Adrenal gland (tissue), 12 donors: Measurements from ENCODE around the gene KYNU. TPM values are rescaled to one million over a fixed set of nuclear protein-coding genes. Genes with fewer than 3 reads are reported as not detected.

Source experiments
- DNase-seq, 7 donors: peaks; one replicate each; pipeline ENCODE4 v3.0.0-alpha.2; 2019 to 2020
- H3K27ac ChIP-seq, 5 donors: fragments of 200-600 bp; sonication (generic) in 4 of 5; 1 replicate in 3 of 5; 2 replicates in 2 of 5; pipeline versions ENCODE4 v1.5.1 to v1.8.0; 2016 to 2020; ENCODE audit warnings: mild to moderate bottlenecking in 1 of 5
- H3K27me3 ChIP-seq: fragments of 200-600 bp; 2 replicates; pipeline ENCODE4 v1.8.0; 2021
- H3K36me3 ChIP-seq, 2 donors: fragments of 200-600 bp; replicated peaks in 1 of 2; 1 replicate in 1 of 2; 2 replicates in 1 of 2; pipeline versions ENCODE4 v1.5.1 to v1.8.0; 2018 to 2022
- H3K4me1 ChIP-seq, 2 donors: fragments of 200-600 bp; replicated peaks in 1 of 2; 1 replicate in 1 of 2; 2 replicates in 1 of 2; pipeline versions ENCODE4 v1.5.1 to v1.8.0; 2018 to 2021
- H3K4me3 ChIP-seq, 4 donors: fragments of 200-600 bp; sonication (generic) in 3 of 4; one replicate each; pipeline ENCODE4 v1.5.1; 2016 to 2018
- H3K9me3 ChIP-seq, 3 donors: fragments of 200-600 bp; sonication (generic) in 1 of 3; replicated peaks in 1 of 3; 1 replicate in 2 of 3; 2 replicates in 1 of 3; pipeline versions ENCODE4 v1.5.1 to v1.8.0; 2016 to 2021
- POLR2A ChIP-seq, 2 donors: fragments of 450-650 bp; IDR thresholded peaks; one replicate each; pipeline ENCODE4 v1.6.1; 2017; ENCODE audit warnings: antibody characterized with exemption in 2 of 2, mild to moderate bottlenecking in 2 of 2, moderate library complexity in 1 of 2
- WGBS, 4 donors: extraction: QIAGEN DNeasy Blood & Tissue Kit in 2 of 4; methylation state at CpG; one replicate each; pipeline versions ENCODE4 v1.1.5 to v1.1.7; 2013 to 2017; 5-methylcytosine and 5-hydroxymethylcytosine counted together
- intact Hi-C, 2 donors: fragments of 100-400 bp; cut with DNase I; formaldehyde crosslinking; loops; one replicate each; pipeline versions ENCODE4 v1.14.1 to v1.15.0; 2022 to 2023
- polyA plus RNA-seq, 3 donors: library from polyadenylated mRNA; stranded (reverse); fragments of 200-250 nt in 2 of 3; fragments of 350-450 nt in 1 of 3; fragmentation: Illumina TruSeq in 1 of 3; extraction: RNeasy Lipid Tissue Mini Kit (QIAGEN cat#74804) in 1 of 3; gene quantifications; one replicate each; pipeline ENCODE4 v1.2.3, GENCODE V29; 2013 to 2014
- total RNA-seq, 9 donors: library from RNA; depleted of rRNA in 4 of 9; stranded (reverse); fragments of >200 nt in 4 of 9; fragments of 120-200 nt in 1 of 9; fragmentation: NEBNext Ultra II Directional in 1 of 9; extraction: Animal tissue kit (Norgen Biotek cat#: 25700) in 1 of 9; gene quantifications; one replicate each; pipeline versions ENCODE4 v1.1.0 to v1.2.4, GENCODE V29; 2013 to 2023
- TF ChIP-seq, protein P1 (sequence below), 6 experiments: fragments of 450-650 bp in 4 of 6; fragments of 200-600 bp in 2 of 6; sonication (generic) in 1 of 6; IDR thresholded peaks; 1 replicate in 5 of 6; 2 replicates in 1 of 6; pipeline versions ENCODE4 v1.5.1 to v1.8.0; 2016 to 2021; ENCODE audit warnings: antibody characterized with exemption in 6 of 6, mild to moderate bottlenecking in 2 of 6, moderate library complexity in 1 of 6
- donor health status: healthy with polysubstance abuse.
- donor health status: Bipolar disorder and iron deficiency.
- donor health status: DM: yes; HTN: yes; CAD: no.
- donor health status: DM: no; HTN: no; CAD: no.
- donor health status: DM: no; HTN: no; CAD: no.
- donor health status: DM: yes; HTN: yes; CAD: no.

KYNU gene
- total and polyA plus RNA-seq, 12 donors, result 1.9 to 30.2 (median 9.2) TPM

DNA sequence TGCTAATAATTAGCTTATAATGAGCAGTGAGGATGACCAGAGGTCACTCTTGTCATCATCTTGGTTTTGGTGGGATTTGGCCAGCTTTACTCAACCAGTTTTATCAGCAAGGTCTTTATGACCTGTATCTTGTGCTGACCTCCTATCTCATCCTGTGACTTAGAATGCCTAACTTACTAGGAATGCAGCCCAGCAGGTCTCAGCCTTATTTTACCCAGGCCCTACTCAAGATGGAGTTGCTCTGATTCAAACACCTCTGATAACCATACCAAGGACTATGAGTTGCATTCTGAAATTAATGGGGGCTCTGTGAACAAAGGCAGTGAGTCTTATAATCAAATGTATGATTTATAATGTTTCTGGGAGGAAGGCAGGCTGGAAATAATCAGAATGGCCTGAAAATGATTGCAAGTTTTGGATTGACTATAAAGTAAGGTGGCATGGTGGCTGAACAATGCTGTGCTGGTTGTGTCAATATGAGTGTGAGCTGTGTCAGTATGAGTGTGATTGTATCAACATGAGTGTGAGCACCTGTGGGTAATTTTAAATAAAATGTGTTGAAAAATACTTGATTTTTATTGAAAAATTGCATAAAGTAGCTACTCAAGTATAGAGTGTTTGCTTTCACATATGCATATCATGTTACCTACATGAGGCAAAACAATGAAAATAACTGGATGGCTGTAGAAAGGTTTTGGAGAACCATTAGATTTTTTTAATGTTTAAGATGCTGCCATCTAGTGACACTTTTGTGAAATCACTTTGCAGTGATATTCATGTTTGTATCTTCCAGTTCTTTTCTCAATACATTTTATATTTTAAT is 103.0 kb downstream of the KYNU start:
- Histone ChIP-seq H3K27me3 (no peaks in the 10 kb centered on the region), H3K36me3 (no peaks in the 10 kb centered on the region), H3K4me3 (no peak overlapping the region), H3K9me3 (no peaks in the 10 kb centered on the region), H3K4me1 (no peaks in the 10 kb centered on the region), H3K27ac (no peak overlapping the region)
- no peak for DNase-seq
- no peak for TF ChIP-seq POLR2A (IDR thresholded peaks at IDR 0.05)
- TF ChIP-seq, protein P1, sequence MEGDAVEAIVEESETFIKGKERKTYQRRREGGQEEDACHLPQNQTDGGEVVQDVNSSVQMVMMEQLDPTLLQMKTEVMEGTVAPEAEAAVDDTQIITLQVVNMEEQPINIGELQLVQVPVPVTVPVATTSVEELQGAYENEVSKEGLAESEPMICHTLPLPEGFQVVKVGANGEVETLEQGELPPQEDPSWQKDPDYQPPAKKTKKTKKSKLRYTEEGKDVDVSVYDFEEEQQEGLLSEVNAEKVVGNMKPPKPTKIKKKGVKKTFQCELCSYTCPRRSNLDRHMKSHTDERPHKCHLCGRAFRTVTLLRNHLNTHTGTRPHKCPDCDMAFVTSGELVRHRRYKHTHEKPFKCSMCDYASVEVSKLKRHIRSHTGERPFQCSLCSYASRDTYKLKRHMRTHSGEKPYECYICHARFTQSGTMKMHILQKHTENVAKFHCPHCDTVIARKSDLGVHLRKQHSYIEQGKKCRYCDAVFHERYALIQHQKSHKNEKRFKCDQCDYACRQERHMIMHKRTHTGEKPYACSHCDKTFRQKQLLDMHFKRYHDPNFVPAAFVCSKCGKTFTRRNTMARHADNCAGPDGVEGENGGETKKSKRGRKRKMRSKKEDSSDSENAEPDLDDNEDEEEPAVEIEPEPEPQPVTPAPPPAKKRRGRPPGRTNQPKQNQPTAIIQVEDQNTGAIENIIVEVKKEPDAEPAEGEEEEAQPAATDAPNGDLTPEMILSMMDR (IDR thresholded peaks at IDR 0.05), result peak; percentile 46 to 74 (median 57)
- intact Hi-C loops, result loop anchor here (5.0 to 10.0 kb wide), 2 partner anchors 296 to 298 kb away; no protein-coding TSS in a partner anchor

DNA sequence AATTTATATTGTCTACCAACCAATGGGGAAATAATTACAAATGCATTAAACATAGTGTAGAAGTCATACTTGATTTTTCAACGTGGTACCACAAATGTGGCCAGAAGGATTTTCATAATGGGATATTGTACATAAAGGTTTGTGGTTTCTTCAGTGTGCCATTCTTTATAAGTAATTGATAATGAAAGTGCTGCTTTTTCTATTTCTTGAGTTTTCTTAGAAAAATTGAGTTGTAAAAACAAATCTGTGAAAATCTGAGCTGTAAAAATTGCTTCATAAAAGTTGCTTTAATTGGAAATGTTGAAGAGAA is 103.6 kb downstream of the KYNU start:
- Histone ChIP-seq H3K27ac (no peak overlapping the region), H3K9me3 (no peaks in the 10 kb centered on the region), H3K27me3 (no peaks in the 10 kb centered on the region), H3K4me3 (no peak overlapping the region), H3K36me3 (no peaks in the 10 kb centered on the region), H3K4me1 (no peaks in the 10 kb centered on the region)
- TF ChIP-seq POLR2A (IDR thresholded peaks at IDR 0.05), result no peak
- TF ChIP-seq, protein P1 (IDR thresholded peaks at IDR 0.05), result peak in 2 of 6 experiments; percentile 2 to 32
- WGBS, 4 donors, result 0 to 6% (median 3%) methylated on average over 1 of the region's 1 CpG
- intact Hi-C loops, result loop anchor here (5.0 to 10.0 kb wide), 2 partner anchors 296 to 299 kb away; no protein-coding TSS in a partner anchor
- no peak for DNase-seq

DNA sequence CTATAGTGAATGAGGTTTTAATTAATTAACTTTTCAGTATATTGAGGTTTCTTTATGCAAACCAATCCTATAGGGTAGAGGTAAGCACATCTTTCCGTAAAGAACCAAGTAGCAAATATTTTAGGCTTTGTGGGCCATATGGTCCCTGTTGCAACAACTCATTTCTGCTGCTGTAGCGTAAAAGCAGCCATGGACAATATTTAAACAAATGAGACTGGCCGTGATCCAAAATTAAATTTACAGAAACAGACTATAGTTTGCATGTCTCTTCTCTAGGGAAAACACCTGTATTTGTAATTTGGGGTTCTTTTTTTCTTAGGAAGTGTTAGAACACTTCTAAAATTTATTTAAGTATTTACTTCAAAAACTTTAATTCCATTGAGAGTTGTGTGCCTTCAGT is 104.3 kb downstream of the KYNU start:
- H3K4me3 ChIP-seq, result no peak overlapping the region
- intact Hi-C loops, result loop anchor here (5.0 to 10.0 kb wide), 2 partner anchors 297 to 299 kb away; no protein-coding TSS in a partner anchor
- TF ChIP-seq POLR2A (IDR thresholded peaks at IDR 0.05), result no peak
- TF ChIP-seq, protein P1 (IDR thresholded peaks at IDR 0.05), result no peak
- H3K36me3 ChIP-seq, result no peaks in the 10 kb centered on the region
- H3K27me3 ChIP-seq, result no peaks in the 10 kb centered on the region
- 69 to 82% (median 72%) methylated on average over 3 of the region's 3 CpGs for WGBS, 4 donors
- no peaks in the 10 kb centered on the region for H3K9me3 ChIP-seq
- H3K27ac ChIP-seq, result no peak overlapping the region
- DNase-seq, result no peak
- H3K4me1 ChIP-seq, result no peaks in the 10 kb centered on the region

DNA sequence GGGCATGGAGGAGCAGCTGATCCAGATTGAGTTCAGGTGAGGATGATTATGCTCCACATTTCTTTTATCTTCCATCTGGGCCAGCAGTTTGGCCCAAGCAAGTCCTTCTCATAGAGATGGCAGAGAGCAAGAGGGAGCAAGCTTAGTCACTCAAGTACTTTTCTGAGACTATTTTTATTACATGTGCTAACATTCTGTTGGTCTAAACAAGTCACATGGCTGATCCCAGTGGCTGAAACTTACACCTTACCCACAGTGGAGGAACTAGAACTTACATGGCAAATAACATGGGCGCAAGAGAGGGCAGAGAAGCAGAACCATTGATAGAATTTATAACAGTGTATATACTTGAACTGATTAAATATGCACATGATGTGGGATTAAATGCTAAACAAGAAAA is 105.7 kb downstream of the KYNU start:
- intact Hi-C loops, result loop anchor here (5.0 to 10.0 kb wide), 2 partner anchors 298 to 301 kb away; no protein-coding TSS in a partner anchor
- Histone ChIP-seq H3K36me3 (no peaks in the 10 kb centered on the region), H3K4me3 (no peak overlapping the region), H3K27ac (no peak overlapping the region), H3K4me1 (no peaks in the 10 kb centered on the region), H3K27me3 (no peaks in the 10 kb centered on the region), H3K9me3 (no peaks in the 10 kb centered on the region)
- 85 to 100% (median 97%) methylated on average over 1 of the region's 1 CpG for WGBS, 4 donors
- TF ChIP-seq, protein P1 (IDR thresholded peaks at IDR 0.05), result no peak
- no peak for TF ChIP-seq POLR2A (IDR thresholded peaks at IDR 0.05)
- no peak for DNase-seq
